ENCODE results near the gene ISLR.

Gene ISLR

DNA sequence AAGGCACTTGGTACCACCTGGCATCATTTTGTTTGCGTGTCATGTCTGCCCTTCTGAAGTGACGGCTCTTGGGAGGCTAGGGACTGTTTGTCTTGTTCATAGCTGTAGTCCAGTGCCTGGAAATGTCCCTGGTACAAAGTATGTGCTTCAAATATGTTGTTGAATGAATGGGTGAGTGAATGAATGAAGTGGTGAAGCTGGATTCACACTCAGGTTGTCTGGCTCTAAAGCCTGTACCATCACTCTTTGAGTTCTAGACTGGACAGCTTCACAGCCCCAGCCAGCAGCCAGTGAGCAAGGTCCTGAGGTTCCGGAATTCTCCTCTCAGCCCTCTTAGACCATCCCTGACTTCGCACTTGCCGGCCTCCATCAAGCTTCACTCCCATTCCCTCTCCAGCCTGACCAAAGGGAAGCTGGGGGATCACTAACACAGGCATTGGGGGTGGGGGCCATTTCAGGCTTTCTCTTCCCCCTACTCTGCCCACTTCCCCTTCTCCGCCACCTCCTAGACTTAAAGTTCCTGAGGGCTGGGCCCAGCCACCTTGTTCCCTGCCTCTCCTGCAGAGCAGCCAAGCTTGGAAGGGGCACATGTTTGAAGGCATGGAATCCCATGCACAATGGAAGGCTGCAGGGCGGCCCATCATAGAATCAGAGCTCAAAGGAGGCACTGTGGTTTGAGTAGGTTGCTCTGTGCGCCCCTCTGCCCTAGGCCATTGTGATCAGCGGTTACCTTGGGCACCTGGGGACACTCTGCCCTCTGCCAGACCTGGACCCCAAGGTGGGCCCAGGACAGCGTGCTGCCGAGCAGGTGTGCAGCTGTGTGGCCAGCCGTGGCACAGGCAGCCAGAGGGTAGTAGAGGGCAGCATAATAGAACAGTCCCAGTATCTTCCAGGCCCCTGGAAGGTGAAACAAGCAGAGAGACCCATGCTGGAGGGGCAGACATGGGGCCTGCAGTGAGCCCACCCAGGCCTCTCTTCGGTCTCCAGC lies 21.4 kb downstream of the ISLR start:
- no peak for DNase-seq

DNA sequence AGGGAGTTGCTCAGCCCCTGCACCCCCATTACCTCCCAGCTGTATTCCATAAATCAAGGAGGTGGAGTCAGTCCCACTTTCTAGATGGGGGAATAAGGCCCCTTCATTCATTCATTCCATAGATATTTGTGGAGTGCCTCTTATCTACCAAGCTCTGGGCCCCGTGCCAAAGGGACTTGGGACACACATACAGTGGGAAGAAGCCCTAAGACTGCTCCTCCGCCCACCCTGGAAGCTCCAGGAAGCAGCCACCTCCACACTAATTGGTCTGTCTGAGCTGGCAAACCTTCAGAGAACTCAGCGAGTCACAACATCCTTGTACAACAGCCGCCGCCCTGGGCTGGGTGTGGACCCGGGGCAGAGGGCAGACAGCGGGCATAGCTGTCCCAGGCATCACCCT lies 22.7 kb downstream of the ISLR start:
- DNase-seq: no peak

DNA sequence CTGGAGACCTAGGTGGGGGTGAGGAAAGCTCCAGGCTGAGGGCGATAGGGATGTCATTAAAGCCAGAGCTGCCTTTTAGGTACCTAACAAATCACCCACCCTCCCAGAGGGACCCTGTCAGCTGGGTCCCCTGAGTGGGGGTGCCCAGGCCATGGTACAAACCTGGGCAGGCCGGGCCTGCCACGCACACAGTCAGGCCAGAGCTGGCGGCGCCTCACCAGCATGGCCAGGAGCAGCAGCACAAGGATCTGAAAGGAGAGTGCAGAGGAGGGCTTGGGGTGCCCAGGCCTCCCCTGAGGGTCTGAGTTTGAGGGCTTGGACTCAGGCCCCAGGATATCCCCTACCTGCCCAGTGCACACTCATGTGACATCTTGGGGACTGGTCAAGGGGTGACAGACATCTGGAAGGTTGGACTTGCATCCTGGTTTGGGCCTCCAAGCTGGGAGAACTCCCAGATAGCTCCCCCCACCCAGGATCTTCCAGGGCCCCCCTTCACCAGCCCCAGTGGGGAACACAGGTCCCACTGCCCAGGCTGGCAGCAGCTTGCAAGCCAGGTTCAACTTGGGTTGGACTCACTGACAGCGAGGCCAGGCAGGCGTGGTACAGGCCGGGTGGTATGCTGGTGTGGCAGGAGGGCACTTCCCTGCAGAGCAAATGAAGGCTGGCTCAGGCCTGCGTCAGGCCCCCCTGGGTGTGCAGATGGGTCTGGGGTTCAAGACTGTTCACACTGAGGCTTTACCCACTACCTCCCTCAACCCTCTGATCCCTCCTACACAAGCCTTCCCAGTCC lies 23.9 kb downstream of the ISLR start:
- no peak for DNase-seq

- DNase-seq: no peak
Measured at GRCh38 chr15:74199297-74199652, 25.8 kb downstream of the ISLR start.

GRCh38 chr15:74200412-74200815 lies 26.9 kb downstream of the ISLR start:
- no peak for DNase-seq

GRCh38 chr15:74200871-74201419 lies 27.4 kb downstream of the ISLR start:
- DNase-seq: no peak

- no peak for DNase-seq
Measured at GRCh38 chr15:74201710-74202420, 28.4 kb downstream of the ISLR start.

DNA sequence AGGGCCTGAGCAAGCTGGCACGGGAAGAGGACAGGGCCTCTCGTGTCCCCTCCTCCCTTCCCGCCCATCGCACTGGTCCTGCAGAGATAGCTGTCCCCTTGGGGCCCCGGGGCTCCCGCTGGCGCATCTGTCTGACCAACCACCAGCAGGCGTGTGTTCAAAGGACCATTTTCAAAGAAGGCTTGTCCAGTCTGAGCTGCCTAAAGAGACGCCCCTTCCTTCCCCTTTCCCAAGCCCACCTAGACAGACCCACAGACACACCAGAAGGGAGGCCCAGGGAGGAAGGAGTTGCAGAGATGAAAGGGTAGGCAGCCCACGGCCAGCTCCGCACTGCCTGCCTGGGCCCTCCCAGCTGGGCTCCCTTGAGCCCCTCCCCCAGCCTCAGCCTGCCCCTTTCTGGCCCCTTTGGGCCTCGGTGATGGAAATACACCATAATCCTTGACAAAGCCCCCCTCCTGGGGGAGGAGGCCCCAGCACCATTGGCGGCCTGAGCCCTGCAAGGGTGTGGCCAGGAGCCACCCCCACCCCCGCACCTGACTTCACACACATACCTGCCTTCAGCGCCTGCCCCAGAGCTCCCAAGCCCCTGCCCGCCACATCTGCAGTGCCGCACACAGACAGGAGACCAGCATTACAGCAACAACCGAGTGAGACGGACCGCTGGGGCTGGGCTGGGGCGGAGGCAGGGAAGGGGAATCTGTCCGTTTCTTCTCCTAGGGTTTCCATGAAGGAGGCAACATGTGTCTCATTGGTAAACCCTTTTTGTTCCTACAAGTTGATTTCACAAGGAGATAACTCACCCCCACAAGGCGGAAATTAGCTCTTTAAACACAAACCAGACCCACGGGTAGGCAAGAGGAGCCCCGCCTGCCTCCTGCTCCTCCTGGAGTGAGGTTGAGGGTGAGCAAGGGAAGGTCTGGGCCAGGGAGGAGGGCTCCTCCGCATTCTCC lies 29.2 kb downstream of the ISLR start, which contains the start of gene STRA6:
Gene STRA6, minus strand, starts transcription at position 336 of the 950 bp plus-strand sequence. CDS start 520 bp downstream, outside the sequence.
- peak; percentile 41 for DNase-seq

GRCh38 chr15:74203914-74204431 lies 30.5 kb downstream of the ISLR start:
- DNase-seq: no peak

DNA sequence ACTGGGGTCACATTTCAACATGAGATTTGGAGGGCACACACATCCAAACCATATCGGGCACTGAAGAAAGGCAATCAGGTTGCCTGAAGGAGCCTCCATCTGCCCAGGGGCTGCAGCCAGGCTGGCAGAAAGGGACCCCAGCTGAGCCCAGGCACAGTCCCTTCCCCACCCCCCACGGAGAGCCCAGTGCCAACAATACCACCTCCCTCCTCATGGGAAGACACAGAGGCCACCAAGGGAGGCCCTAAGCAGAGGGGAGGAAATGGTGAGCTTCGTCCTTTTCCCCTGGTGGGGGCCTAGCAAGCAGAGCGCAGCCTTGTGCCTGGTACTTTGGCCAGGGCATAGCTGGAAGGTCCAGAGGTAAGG lies 32.1 kb downstream of the ISLR start:
- DNase-seq: no peak

DNA sequence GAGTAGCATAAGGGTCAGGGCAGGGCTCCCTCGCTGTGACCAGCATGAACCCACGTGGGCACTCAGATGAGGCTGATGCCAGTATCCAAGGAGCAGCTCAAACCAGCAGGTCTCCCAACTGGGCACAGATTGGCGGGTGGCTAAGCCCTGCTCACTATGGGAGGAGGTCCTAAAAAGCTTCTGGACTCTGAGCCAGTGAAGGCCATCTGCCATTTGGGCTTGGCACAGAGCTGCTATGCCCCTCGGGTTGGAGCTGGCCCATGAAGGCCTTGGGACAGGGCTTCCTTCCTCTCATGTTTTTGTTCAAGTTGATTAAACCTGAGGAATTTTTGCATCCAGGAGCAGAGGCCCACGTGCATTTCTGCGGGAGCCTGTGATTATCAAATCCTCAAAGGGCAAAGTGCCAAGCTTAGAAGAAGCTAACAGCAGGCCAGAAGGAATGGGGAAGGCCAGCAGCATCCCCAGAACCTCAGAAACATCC lies 33.3 kb downstream of the ISLR start:
- DNase-seq: no peak

DNA sequence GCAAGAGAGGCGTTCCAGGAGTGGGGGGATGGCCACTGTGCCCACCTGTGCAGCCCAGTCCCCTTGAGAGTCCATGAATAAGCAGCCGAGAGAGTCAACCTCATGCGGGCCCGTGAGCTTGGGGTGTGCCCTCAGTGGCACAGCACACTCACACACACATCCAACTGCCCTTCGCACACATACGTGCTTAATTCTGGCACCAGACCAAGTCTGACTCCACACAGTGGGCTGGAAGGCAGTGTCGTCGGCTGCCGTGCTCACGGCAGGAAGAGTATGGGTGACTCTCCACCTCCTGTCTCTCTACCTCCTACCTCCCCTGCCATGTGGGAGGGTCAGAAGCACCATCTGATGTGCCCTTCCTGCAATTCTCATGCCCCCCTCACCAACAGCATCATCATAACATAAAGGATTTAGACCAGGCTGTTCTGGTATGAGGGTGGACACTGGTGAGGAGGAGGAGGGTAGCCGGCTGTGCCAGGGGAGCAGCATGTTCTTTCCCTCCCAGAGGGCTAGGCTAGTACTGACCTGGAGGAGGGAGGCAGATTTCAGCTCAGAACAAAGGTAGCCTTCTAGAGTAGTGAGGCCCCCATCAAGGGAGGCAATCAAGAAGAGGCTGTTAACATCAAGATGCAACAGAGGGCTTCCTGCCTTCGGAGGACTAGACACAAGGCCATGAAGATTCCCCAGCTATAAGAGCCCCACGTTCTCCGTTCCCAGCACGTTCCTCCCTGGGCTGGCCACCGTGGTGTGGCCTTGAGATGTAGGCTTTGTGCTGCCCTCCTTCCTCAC lies 34.3 kb downstream of the ISLR start:
- no peak for DNase-seq

- no peak for DNase-seq
Measured at GRCh38 chr15:74208496-74208895, 35.0 kb downstream of the ISLR start.

- no peak for DNase-seq
Measured at GRCh38 chr15:74208901-74209559, 35.5 kb downstream of the ISLR start.

GRCh38 chr15:74209560-74209958 lies 36.0 kb downstream of the ISLR start:
- DNase-seq: no peak

- DNase-seq: no peak
Measured at GRCh38 chr15:74209997-74210671, 36.6 kb downstream of the ISLR start.

DNA sequence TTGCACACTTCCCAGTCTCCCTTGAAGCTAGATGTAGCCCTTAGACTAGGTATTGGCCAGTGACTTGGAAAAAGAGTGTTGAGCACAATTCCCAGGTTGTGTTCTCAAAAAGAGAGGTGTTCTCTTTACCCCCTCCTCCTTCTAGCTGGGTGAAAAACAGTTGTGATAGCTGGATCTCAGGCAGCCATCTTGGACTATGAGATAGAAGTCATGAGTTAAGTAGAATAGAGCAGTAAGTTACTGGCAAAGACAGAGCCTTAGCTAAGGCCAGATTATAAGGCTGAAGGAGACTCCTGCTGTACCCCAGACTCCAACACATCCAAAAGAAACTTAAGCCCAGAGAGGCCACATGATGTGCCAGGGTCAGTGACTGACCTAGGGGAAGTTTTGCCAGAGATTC lies 37.2 kb downstream of the ISLR start:
- DNase-seq: no peak

DNA sequence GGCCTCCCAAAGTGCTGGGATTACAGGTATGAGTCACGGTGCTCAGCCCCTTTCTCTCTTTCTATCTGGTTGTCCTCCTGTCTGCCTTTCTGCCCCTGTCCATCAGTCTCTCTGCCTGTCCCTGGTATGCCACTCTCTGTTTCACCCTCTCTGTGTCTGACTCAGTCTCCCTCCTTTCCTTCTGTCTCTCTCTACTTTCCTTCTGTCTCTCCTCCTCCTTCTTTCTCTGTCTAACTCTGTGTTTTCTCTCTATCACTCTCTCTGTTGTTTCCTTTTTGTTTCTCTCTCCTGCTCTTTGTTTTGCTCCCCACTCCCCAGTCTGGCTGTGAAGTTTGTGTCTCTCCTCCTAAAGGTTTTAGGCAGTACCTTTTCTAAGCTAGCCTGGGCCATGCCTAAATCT lies 38.1 kb downstream of the ISLR start:
- DNase-seq: no peak

- DNase-seq: no peak
Measured at GRCh38 chr15:74212494-74212893, 39.0 kb downstream of the ISLR start.

Measured in NCI-H1694 (cell line).